ENCODE data around the gene TOMM22.

TOMM22 gene

DNA sequence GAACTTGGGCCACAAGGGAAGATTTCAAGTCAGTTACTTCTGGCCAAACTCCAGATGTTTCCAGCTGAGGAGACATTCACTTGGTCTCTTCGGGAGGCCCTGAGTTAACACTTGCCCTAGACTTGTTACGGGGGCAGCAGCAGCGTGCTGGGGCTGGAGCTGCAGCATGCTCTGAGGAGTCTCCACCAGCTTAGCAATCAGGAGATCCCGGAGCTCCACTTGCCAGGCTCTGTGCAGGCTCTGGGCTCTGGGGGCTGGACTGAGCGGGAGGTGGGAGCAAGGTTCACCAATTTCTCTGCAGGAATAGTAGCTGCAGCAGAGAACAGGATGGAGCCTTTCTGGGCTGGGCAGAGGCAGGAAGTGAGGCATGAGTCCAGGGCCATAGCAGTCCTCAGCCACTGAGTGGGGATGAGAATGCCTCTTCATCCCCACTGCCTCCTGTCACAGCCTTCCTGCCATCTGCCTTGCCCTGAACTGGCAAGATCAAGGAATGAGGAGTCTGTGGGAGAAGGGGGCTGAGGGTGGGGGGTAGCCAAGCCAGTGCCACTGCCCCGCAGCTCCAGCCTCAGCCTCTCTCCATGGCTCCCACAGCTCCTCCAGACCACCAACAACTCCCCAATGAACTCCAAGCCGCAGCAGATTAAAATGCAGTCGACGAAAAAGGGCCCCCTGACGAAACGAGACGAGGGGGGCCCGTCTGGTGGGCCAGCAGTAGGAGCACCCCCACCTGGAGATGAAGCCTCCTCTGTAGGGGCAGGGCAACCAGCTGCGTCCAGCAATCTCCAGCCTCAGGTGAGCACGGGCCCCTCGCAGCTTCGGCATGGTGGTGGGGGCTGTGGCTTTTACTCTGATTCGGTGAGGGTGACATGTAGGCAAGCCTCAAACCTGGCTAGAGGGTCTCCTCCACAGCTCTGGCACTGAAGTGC is 47.4 kb downstream of the TOMM22 start:
- no peak for DNase-seq (ENCODE audit: extremely low read depth, low read depth)
- TF ChIP-seq, protein P1, sequence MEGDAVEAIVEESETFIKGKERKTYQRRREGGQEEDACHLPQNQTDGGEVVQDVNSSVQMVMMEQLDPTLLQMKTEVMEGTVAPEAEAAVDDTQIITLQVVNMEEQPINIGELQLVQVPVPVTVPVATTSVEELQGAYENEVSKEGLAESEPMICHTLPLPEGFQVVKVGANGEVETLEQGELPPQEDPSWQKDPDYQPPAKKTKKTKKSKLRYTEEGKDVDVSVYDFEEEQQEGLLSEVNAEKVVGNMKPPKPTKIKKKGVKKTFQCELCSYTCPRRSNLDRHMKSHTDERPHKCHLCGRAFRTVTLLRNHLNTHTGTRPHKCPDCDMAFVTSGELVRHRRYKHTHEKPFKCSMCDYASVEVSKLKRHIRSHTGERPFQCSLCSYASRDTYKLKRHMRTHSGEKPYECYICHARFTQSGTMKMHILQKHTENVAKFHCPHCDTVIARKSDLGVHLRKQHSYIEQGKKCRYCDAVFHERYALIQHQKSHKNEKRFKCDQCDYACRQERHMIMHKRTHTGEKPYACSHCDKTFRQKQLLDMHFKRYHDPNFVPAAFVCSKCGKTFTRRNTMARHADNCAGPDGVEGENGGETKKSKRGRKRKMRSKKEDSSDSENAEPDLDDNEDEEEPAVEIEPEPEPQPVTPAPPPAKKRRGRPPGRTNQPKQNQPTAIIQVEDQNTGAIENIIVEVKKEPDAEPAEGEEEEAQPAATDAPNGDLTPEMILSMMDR (IDR thresholded peaks at IDR 0.05; ENCODE audit: low read depth, low read length) = no peak

DNA sequence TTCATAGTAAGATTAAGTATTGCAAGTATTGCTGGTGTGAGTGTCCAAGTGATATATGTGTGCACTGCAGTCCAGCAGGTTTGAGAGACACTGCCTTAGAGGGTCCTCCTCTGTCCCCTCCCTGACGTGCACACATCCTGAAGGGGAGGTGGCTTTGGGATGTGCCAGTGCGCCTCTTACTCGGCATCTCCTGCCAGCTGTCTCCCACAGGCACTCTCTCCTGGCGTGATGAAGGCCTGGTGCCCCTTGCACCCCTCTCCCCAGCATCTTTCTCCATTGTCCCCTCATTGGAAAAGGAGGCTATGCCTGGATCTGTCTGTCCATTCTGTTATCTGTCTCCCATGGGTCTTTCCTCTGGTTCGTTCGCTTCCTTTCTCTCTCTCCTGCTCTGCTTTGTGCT is 48.2 kb downstream of the TOMM22 start:
- TF ChIP-seq, protein P1 (IDR thresholded peaks at IDR 0.05; ENCODE audit: low read depth, low read length) = no peak

DNA sequence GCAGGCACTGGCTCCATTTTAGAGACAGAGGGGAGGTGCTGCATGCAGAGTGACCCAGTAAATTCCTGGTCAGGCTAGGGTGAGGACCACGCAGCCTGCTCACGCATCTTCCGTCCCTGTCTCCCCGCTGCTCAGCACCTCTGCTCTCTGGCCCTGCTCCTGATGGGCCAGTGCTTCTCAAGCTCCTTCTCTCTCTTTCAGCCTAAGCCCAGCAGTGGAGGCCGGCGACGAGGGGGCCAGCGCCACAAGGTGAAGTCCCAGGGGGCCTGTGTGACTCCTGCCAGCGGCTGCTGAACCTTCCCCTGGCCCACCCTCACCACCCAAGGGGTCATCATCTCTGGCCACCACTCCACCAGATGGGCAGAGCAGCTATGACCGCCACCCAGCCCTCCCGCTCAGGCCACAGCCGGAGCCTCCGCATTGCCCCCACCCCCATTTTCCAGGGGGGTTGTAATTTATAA is 48.7 kb downstream of the TOMM22 start:
- TF ChIP-seq, protein P1 (IDR thresholded peaks at IDR 0.05; ENCODE audit: low read depth, low read length) = no peak
- no peak for DNase-seq (ENCODE audit: extremely low read depth, low read depth)

More for the DNA sequence above, 48.2 kb downstream of the TOMM22 start:
- DNase-seq (ENCODE audit: extremely low read depth, low read depth) = no peak

GRCh38 chr22:38731703-38732161 is 50.0 kb downstream of the TOMM22 start:
- no peak for DNase-seq (ENCODE audit: extremely low read depth, low read depth)
- TF ChIP-seq, protein P1 (IDR thresholded peaks at IDR 0.05; ENCODE audit: low read depth, low read length) = no peak

GRCh38 chr22:38732251-38732815 is 50.6 kb downstream of the TOMM22 start:
- no peak for DNase-seq (ENCODE audit: extremely low read depth, low read depth)
- TF ChIP-seq, protein P1 (IDR thresholded peaks at IDR 0.05; ENCODE audit: low read depth, low read length) = no peak

- TF ChIP-seq, protein P1 (IDR thresholded peaks at IDR 0.05; ENCODE audit: low read depth, low read length) = peak; percentile 66
- DNase-seq (ENCODE audit: extremely low read depth, low read depth) = no peak
Observed at GRCh38 chr22:38733329-38733723, 51.6 kb downstream of the TOMM22 start.

All from AG09319 (cell line).